ENCODE data around the gene ADAMTS1.
"Not testable (repeated sequence)": the region's sequence is repeated elsewhere in the genome, so short reads cannot be mapped to it uniquely, and the experiment has no call there.

ADAMTS1 gene

GRCh38 chr21:26856871-26857350, 11.7 kb upstream of the ADAMTS1 start:
- H3K4me3 ChIP-seq (ENCODE audit: low read length); H3K4me2 ChIP-seq (ENCODE audit: low read length); H3K9ac ChIP-seq (ENCODE audit: low read depth, low read length); H3K4me1 ChIP-seq (ENCODE audit: control insufficient read depth, insufficient read depth, low read length); H3K9me3 ChIP-seq (replicated peaks; ENCODE audit: low read length); H3K36me3 ChIP-seq (ENCODE audit: insufficient read depth, low read length); H3K27me3 ChIP-seq (ENCODE audit: control insufficient read depth, insufficient read depth, low read length): not testable (repeated sequence)

GRCh38 chr21:26854695-26855094, 9.5 kb upstream of the ADAMTS1 start:
- H3K4me2 ChIP-seq (ENCODE audit: low read length); H3K4me1 ChIP-seq (ENCODE audit: control insufficient read depth, insufficient read depth, low read length); H3K9ac ChIP-seq (ENCODE audit: low read depth, low read length); H3K9me3 ChIP-seq (replicated peaks; ENCODE audit: low read length); H3K27me3 ChIP-seq (ENCODE audit: control insufficient read depth, insufficient read depth, low read length); H3K36me3 ChIP-seq (ENCODE audit: insufficient read depth, low read length); H3K4me3 ChIP-seq (ENCODE audit: low read length): not testable (repeated sequence)

GRCh38 chr21:26852423-26852822, 7.2 kb upstream of the ADAMTS1 start:
- Histone ChIP-seq H3K9me3 (replicated peaks; ENCODE audit: low read length) (no peaks in the 10 kb centered on the region), H3K4me2 (ENCODE audit: low read length) (no peak overlapping the region), H3K27me3 (ENCODE audit: control insufficient read depth, insufficient read depth, low read length) (no peaks in the 10 kb centered on the region), H3K9ac (ENCODE audit: low read depth, low read length) (no peak overlapping the region), H3K4me1 (ENCODE audit: control insufficient read depth, insufficient read depth, low read length) (no peaks in the 10 kb centered on the region), H3K4me3 (ENCODE audit: low read length) (no peak overlapping the region), H3K36me3 (ENCODE audit: insufficient read depth, low read length) (no peaks in the 10 kb centered on the region)

- no peak overlapping the region for H3K4me2 ChIP-seq (ENCODE audit: low read length)
- H3K9ac ChIP-seq (ENCODE audit: low read depth, low read length): no peak overlapping the region
- no peaks in the 10 kb centered on the region for H3K36me3 ChIP-seq (ENCODE audit: insufficient read depth, low read length)
- no peaks in the 10 kb centered on the region for H3K9me3 ChIP-seq (replicated peaks; ENCODE audit: low read length)
- H3K4me3 ChIP-seq (ENCODE audit: low read length): no peak overlapping the region
- no peaks in the 10 kb centered on the region for H3K27me3 ChIP-seq (ENCODE audit: control insufficient read depth, insufficient read depth, low read length)
- H3K4me1 ChIP-seq (ENCODE audit: control insufficient read depth, insufficient read depth, low read length): peaks cover 6% of the 10 kb centered on the region
These were observed 6.1 kb upstream of the ADAMTS1 start for GRCh38 chr21:26851109-26851944.

- peak overlapping the region; percentile 60 for H3K4me2 ChIP-seq (ENCODE audit: low read length)
- no peaks in the 10 kb centered on the region for H3K27me3 ChIP-seq (ENCODE audit: control insufficient read depth, insufficient read depth, low read length)
- H3K4me3 ChIP-seq (ENCODE audit: low read length): no peak overlapping the region
- H3K36me3 ChIP-seq (ENCODE audit: insufficient read depth, low read length): no peaks in the 10 kb centered on the region
- peak overlapping the region; percentile 77 for H3K9ac ChIP-seq (ENCODE audit: low read depth, low read length)
- peaks cover 10% of the 10 kb centered on the region for H3K4me1 ChIP-seq (ENCODE audit: control insufficient read depth, insufficient read depth, low read length)
- no peaks in the 10 kb centered on the region for H3K9me3 ChIP-seq (replicated peaks; ENCODE audit: low read length)
These were observed 5.0 kb upstream of the ADAMTS1 start for GRCh38 chr21:26850116-26850643.

- Histone ChIP-seq H3K4me2 (ENCODE audit: low read length) (peak overlapping the region; percentile 60), H3K4me1 (ENCODE audit: control insufficient read depth, insufficient read depth, low read length) (peaks cover 10% of the 10 kb centered on the region), H3K9ac (ENCODE audit: low read depth, low read length) (peak overlapping the region; percentile 77), H3K4me3 (ENCODE audit: low read length) (no peak overlapping the region), H3K27me3 (ENCODE audit: control insufficient read depth, insufficient read depth, low read length) (no peaks in the 10 kb centered on the region), H3K36me3 (ENCODE audit: insufficient read depth, low read length) (no peaks in the 10 kb centered on the region), H3K9me3 (replicated peaks; ENCODE audit: low read length) (no peaks in the 10 kb centered on the region)
These were observed 4.4 kb upstream of the ADAMTS1 start for GRCh38 chr21:26849428-26850115.

- Histone ChIP-seq H3K4me2 (ENCODE audit: low read length) (no peak overlapping the region), H3K36me3 (ENCODE audit: insufficient read depth, low read length) (no peaks in the 10 kb centered on the region), H3K9me3 (replicated peaks; ENCODE audit: low read length) (no peaks in the 10 kb centered on the region), H3K9ac (ENCODE audit: low read depth, low read length) (no peak overlapping the region), H3K4me1 (ENCODE audit: control insufficient read depth, insufficient read depth, low read length) (peaks cover 10% of the 10 kb centered on the region), H3K27me3 (ENCODE audit: control insufficient read depth, insufficient read depth, low read length) (no peaks in the 10 kb centered on the region), H3K4me3 (ENCODE audit: low read length) (no peak overlapping the region)
These were observed 2.7 kb upstream of the ADAMTS1 start for GRCh38 chr21:26847921-26848320.

GRCh38 chr21:26847002-26847401, 1.8 kb upstream of the ADAMTS1 start:
- Histone ChIP-seq H3K27me3 (ENCODE audit: control insufficient read depth, insufficient read depth, low read length) (no peaks in the 10 kb centered on the region), H3K4me2 (ENCODE audit: low read length) (peak overlapping the region; percentile 97), H3K4me1 (ENCODE audit: control insufficient read depth, insufficient read depth, low read length) (peaks cover 16% of the 10 kb centered on the region), H3K9me3 (replicated peaks; ENCODE audit: low read length) (no peaks in the 10 kb centered on the region), H3K4me3 (ENCODE audit: low read length) (peak overlapping the region; percentile 91), H3K9ac (ENCODE audit: low read depth, low read length) (peak overlapping the region; percentile 95), H3K36me3 (ENCODE audit: insufficient read depth, low read length) (peaks cover 6% of the 10 kb centered on the region)

GRCh38 chr21:26846036-26846931, 1.1 kb upstream of the ADAMTS1 start:
- H3K4me2 ChIP-seq (ENCODE audit: low read length): peak overlapping the region; percentile 97
- peaks cover 16% of the 10 kb centered on the region for H3K4me1 ChIP-seq (ENCODE audit: control insufficient read depth, insufficient read depth, low read length)
- no peaks in the 10 kb centered on the region for H3K9me3 ChIP-seq (replicated peaks; ENCODE audit: low read length)
- peak overlapping the region; percentile 91 for H3K4me3 ChIP-seq (ENCODE audit: low read length)
- H3K9ac ChIP-seq (ENCODE audit: low read depth, low read length): peak overlapping the region; percentile 95
- H3K27me3 ChIP-seq (ENCODE audit: control insufficient read depth, insufficient read depth, low read length): no peaks in the 10 kb centered on the region
- peaks cover 13% of the 10 kb centered on the region for H3K36me3 ChIP-seq (ENCODE audit: insufficient read depth, low read length)

- peak overlapping the region; percentile 95 for H3K9ac ChIP-seq (ENCODE audit: low read depth, low read length)
- no peaks in the 10 kb centered on the region for H3K27me3 ChIP-seq (ENCODE audit: control insufficient read depth, insufficient read depth, low read length)
- peaks cover 16% of the 10 kb centered on the region for H3K4me1 ChIP-seq (ENCODE audit: control insufficient read depth, insufficient read depth, low read length)
- H3K4me2 ChIP-seq (ENCODE audit: low read length): peak overlapping the region; percentile 97
- H3K9me3 ChIP-seq (replicated peaks; ENCODE audit: low read length): no peaks in the 10 kb centered on the region
- H3K36me3 ChIP-seq (ENCODE audit: insufficient read depth, low read length): peaks cover 17% of the 10 kb centered on the region
- H3K4me3 ChIP-seq (ENCODE audit: low read length): peak overlapping the region; percentile 91
These were observed 488 bp upstream of the ADAMTS1 start for GRCh38 chr21:26845759-26846035.

Data from skeletal muscle satellite cell (primary cell).